ENCODE measurements around the gene SFRP4.
"Not testable (repeated sequence)": the region's sequence is repeated elsewhere in the genome, so short reads cannot be mapped to it uniquely, and the experiment has no call there.

Gene SFRP4

GRCh38 chr7:37916673-37917660, at the start of gene SFRP4:
TSS of gene SFRP4 (minus strand) at chr7:37916817. CDS start at chr7:37916537, 280 bp downstream.
- DNase-seq (ENCODE audit: low read depth) = no peak

GRCh38 chr7:37964196-37964595, 47.6 kb upstream of the SFRP4 start:
- DNase-seq (ENCODE audit: low read depth) = no peak

GRCh38 chr7:37961251-37961650, 44.6 kb upstream of the SFRP4 start:
- DNase-seq (ENCODE audit: low read depth) = no peak

GRCh38 chr7:37960483-37960882, 43.9 kb upstream of the SFRP4 start:
- no peak for DNase-seq (ENCODE audit: low read depth)

GRCh38 chr7:37957221-37957970, 40.8 kb upstream of the SFRP4 start:
- no peak for DNase-seq (ENCODE audit: low read depth)

GRCh38 chr7:37956791-37957190, 40.2 kb upstream of the SFRP4 start:
- DNase-seq (ENCODE audit: low read depth) = no peak

GRCh38 chr7:37954217-37954616, 37.6 kb upstream of the SFRP4 start:
- DNase-seq (ENCODE audit: low read depth) = not testable (repeated sequence)

GRCh38 chr7:37952240-37952639, 35.6 kb upstream of the SFRP4 start:
- DNase-seq (ENCODE audit: low read depth) = no peak

GRCh38 chr7:37947941-37948210, 31.3 kb upstream of the SFRP4 start:
- no peak for DNase-seq (ENCODE audit: low read depth)

GRCh38 chr7:37947138-37947940, 30.7 kb upstream of the SFRP4 start:
- DNase-seq (ENCODE audit: low read depth) = no peak

- DNase-seq (ENCODE audit: low read depth) = no peak
These were observed 28.7 kb upstream of the SFRP4 start for GRCh38 chr7:37945336-37945735.

GRCh38 chr7:37944737-37945054, 28.1 kb upstream of the SFRP4 start:
- no peak for DNase-seq (ENCODE audit: low read depth)

GRCh38 chr7:37943905-37944736, 27.5 kb upstream of the SFRP4 start:
- no peak for DNase-seq (ENCODE audit: low read depth)

GRCh38 chr7:37942934-37943610, 26.5 kb upstream of the SFRP4 start:
- no peak for DNase-seq (ENCODE audit: low read depth)

- DNase-seq (ENCODE audit: low read depth) = no peak
These were observed 16.5 kb upstream of the SFRP4 start for GRCh38 chr7:37933018-37933566.

GRCh38 chr7:37932543-37932942, 15.9 kb upstream of the SFRP4 start:
- no peak for DNase-seq (ENCODE audit: low read depth)

- no peak for DNase-seq (ENCODE audit: low read depth)
These were observed 13.8 kb upstream of the SFRP4 start for GRCh38 chr7:37930226-37930948.

- DNase-seq (ENCODE audit: low read depth) = no peak
These were observed 12.3 kb upstream of the SFRP4 start for GRCh38 chr7:37928878-37929277.

GRCh38 chr7:37927773-37928444, 11.3 kb upstream of the SFRP4 start:
- no peak for DNase-seq (ENCODE audit: low read depth)

GRCh38 chr7:37925620-37926019, 9.0 kb upstream of the SFRP4 start:
- no peak for DNase-seq (ENCODE audit: low read depth)

Data from activated T-cell treated with anti-CD3 and anti-CD28 coated beads for 48 hours (primary cell).